ENCODE results near the gene UPK3B.
"Not testable (repeated sequence)": the region's sequence is repeated elsewhere in the genome, so short reads cannot be mapped to it uniquely, and the experiment has no call there.

DNA sequence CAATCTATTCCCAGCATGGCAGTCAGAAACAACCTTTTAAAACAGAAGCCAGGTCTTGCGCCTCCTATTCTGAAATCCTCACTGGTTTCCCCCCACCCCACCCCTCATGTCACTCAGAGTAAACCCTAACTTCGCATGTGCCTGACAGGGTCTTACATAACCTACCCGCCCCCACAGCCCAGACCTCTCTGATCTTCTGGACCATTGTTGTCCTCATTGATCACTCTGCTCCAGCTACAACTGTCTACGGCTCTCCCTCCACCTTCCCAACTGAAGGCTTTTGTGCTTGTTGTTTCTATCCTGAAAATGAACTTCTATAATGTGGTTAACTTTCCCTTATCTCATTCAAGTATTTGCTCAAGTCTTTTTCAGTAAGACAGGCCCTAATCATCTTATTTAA, 49.8 kb downstream of the UPK3B start:
- not testable (repeated sequence) for TF ChIP-seq CBFB (CRISPR knock-in tag; IDR thresholded peaks at IDR 0.05; ENCODE audit: low read depth); ZNF671 (CRISPR knock-in tag; IDR thresholded peaks at IDR 0.05); ESRRA (CRISPR knock-in tag; IDR thresholded peaks at IDR 0.05; ENCODE audit: borderline replicate concordance)
- TF ChIP-seq, protein P1, sequence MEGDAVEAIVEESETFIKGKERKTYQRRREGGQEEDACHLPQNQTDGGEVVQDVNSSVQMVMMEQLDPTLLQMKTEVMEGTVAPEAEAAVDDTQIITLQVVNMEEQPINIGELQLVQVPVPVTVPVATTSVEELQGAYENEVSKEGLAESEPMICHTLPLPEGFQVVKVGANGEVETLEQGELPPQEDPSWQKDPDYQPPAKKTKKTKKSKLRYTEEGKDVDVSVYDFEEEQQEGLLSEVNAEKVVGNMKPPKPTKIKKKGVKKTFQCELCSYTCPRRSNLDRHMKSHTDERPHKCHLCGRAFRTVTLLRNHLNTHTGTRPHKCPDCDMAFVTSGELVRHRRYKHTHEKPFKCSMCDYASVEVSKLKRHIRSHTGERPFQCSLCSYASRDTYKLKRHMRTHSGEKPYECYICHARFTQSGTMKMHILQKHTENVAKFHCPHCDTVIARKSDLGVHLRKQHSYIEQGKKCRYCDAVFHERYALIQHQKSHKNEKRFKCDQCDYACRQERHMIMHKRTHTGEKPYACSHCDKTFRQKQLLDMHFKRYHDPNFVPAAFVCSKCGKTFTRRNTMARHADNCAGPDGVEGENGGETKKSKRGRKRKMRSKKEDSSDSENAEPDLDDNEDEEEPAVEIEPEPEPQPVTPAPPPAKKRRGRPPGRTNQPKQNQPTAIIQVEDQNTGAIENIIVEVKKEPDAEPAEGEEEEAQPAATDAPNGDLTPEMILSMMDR (IDR thresholded peaks at IDR 0.05): not testable (repeated sequence)
- TF ChIP-seq, protein P2, sequence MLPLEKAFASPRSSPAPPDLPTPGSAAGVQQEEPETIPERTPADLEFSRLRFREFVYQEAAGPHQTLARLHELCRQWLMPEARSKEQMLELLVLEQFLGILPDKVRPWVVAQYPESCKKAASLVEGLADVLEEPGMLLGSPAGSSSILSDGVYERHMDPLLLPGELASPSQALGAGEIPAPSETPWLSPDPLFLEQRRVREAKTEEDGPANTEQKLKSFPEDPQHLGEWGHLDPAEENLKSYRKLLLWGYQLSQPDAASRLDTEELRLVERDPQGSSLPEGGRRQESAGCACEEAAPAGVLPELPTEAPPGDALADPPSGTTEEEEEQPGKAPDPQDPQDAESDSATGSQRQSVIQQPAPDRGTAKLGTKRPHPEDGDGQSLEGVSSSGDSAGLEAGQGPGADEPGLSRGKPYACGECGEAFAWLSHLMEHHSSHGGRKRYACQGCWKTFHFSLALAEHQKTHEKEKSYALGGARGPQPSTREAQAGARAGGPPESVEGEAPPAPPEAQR (CRISPR knock-in tag; IDR thresholded peaks at IDR 0.05): not testable (repeated sequence)
- TF ChIP-seq, protein P3, sequence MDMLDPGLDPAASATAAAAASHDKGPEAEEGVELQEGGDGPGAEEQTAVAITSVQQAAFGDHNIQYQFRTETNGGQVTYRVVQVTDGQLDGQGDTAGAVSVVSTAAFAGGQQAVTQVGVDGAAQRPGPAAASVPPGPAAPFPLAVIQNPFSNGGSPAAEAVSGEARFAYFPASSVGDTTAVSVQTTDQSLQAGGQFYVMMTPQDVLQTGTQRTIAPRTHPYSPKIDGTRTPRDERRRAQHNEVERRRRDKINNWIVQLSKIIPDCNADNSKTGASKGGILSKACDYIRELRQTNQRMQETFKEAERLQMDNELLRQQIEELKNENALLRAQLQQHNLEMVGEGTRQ (CRISPR knock-in tag; IDR thresholded peaks at IDR 0.05): not testable (repeated sequence)

Measured in WTC11 (cell line).